SW480 (cell line): ENCODE results near the gene IQGAP3.
A peak's percentile ranks its signal among the peaks of the same experiment; 100 is the strongest.

Experiments used
- DNase-seq: peaks from one replicate; pipeline ENCODE4 v3.0.0-alpha.2; 2016; ENCODE audit warnings: low spot score

The IQGAP3 gene

GRCh38 chr1:156481527-156481926 lies 90.8 kb downstream of the IQGAP3 start:
- DNase-seq: no peak

GRCh38 chr1:156480411-156481192 lies 91.8 kb downstream of the IQGAP3 start:
- no peak for DNase-seq

- DNase-seq: no peak
Observed at GRCh38 chr1:156480016-156480370, 92.4 kb downstream of the IQGAP3 start.

GRCh38 chr1:156479093-156480015 lies 93.0 kb downstream of the IQGAP3 start:
- no peak for DNase-seq

- no peak for DNase-seq
Observed at GRCh38 chr1:156478250-156478627, 94.1 kb downstream of the IQGAP3 start.

- DNase-seq: no peak
Observed at GRCh38 chr1:156477526-156478249, 94.7 kb downstream of the IQGAP3 start.

- DNase-seq: peak; percentile 30
Observed at GRCh38 chr1:156476501-156477298, 95.7 kb downstream of the IQGAP3 start.

- DNase-seq: no peak
Observed at GRCh38 chr1:156475568-156476500, 96.5 kb downstream of the IQGAP3 start.
